Endothelial cell of umbilical vein (primary cell): ENCODE data around the gene OTUD5. TPM values are rescaled to one million over a fixed set of nuclear protein-coding genes. Genes with fewer than 3 reads are reported as not detected.

ENCODE experiments used
- BruUV-seq: library from RNA; stranded (reverse); fragments of 400-500 nt; replicated peaks from 2 replicates; lab custom pipeline; 2021; lab: Mats Ljungman, UMichigan
- CTCF ChIA-PET: fragments of 300-600, 350-600 bp; sonication (Branson Sonifier 250); formaldehyde crosslinking; loops from one replicate; lab custom pipeline; 2021; ENCODE audit warnings: antibody characterized with exemption, inconsistent platforms; lab: Charles Lee
- POLR2A ChIA-PET: fragments of 300-600, 350-600 bp; sonication (Branson Sonifier 250); formaldehyde crosslinking; loops from one replicate; lab custom pipeline; 2021; ENCODE audit warnings: antibody characterized with exemption, inconsistent platforms; lab: Charles Lee
- DNase-seq: peaks from one replicate; pipeline ENCODE4 v3.0.0-alpha.2; 2011; ENCODE audit warnings: low read depth, low spot score
- FAIRE-seq: peaks from 2 replicates; lab custom pipeline; 2011; peaks lifted over from hg19 to GRCh38; lab: Jason Lieb, UNC
- H2AFZ ChIP-seq: 2 replicates; pipeline ENCODE4 v1.6.0; 2012; ENCODE audit warnings: low read depth, low read length, control low read depth, inconsistent platforms
- H3K27ac ChIP-seq: 2 replicates; pipeline ENCODE4 v1.5.1; 2011; ENCODE audit warnings: low read depth, mild to moderate bottlenecking, control low read depth, low read length, moderate library complexity; ENCODE audit not compliant: insufficient read depth
- H3K27me3 ChIP-seq, 2 experiments: 2 replicates each; pipeline versions ENCODE4 v1.6.0 to v1.6.1; 2011; ENCODE audit warnings: low read length in 2 of 2, mixed read lengths in 1 of 2; ENCODE audit not compliant: control insufficient read depth in 2 of 2, insufficient read depth in 2 of 2
- H3K36me3 ChIP-seq, 2 experiments: 2 replicates in 1 of 2; 3 replicates in 1 of 2; pipeline ENCODE4 v1.5.1; 2011; ENCODE audit warnings: low read length in 2 of 2, mild to moderate bottlenecking in 1 of 2, moderate library complexity in 1 of 2; ENCODE audit not compliant: control insufficient read depth in 2 of 2, insufficient read depth in 2 of 2; ENCODE audit errors: extremely low read depth in 1 of 2
- H3K4me1 ChIP-seq: 3 replicates; pipeline ENCODE4 v1.5.1; 2011; ENCODE audit warnings: mild to moderate bottlenecking, low read length; ENCODE audit not compliant: control insufficient read depth, insufficient read depth; ENCODE audit errors: extremely low read depth
- H3K4me2 ChIP-seq: 2 replicates; pipeline ENCODE4 v1.6.1; 2011; ENCODE audit warnings: low read length, control low read depth, mixed read lengths; ENCODE audit not compliant: insufficient read depth
- H3K4me3 ChIP-seq, 3 experiments: fragments of 200-600 bp in 1 of 3; sonication (generic), shearing (Covaris generic) in 1 of 3; replicated peaks in 1 of 3; 2 replicates each; pipeline ENCODE4 v1.5.1; 2011 to 2016; ENCODE audit warnings: control low read depth in 3 of 3, low read length in 3 of 3, mild to moderate bottlenecking in 2 of 3, inconsistent platforms in 1 of 3, low read depth in 1 of 3, moderate library complexity in 1 of 3; ENCODE audit not compliant: insufficient read depth in 1 of 3
- H3K79me2 ChIP-seq: 2 replicates; pipeline ENCODE4 v1.6.0; 2012; ENCODE audit warnings: low read length, inconsistent platforms; ENCODE audit not compliant: control insufficient read depth, insufficient read depth
- H3K9ac ChIP-seq: replicated peaks from 2 replicates; pipeline ENCODE3; 2011; ENCODE audit warnings: low read length, control low read depth; ENCODE audit not compliant: insufficient read depth; ENCODE audit errors: extremely low read depth
- H3K9me1 ChIP-seq: replicated peaks from 3 replicates; pipeline ENCODE4 v1.6.0; 2011; ENCODE audit warnings: mild to moderate bottlenecking, low read length; ENCODE audit not compliant: control insufficient read depth, insufficient read depth; ENCODE audit errors: extremely low read depth
- H3K9me3 ChIP-seq: replicated peaks from 2 replicates; pipeline ENCODE4 v1.5.1; 2012; ENCODE audit warnings: low read length, inconsistent platforms; ENCODE audit not compliant: control insufficient read depth, insufficient read depth
- H4K20me1 ChIP-seq: replicated peaks from 2 replicates; pipeline ENCODE3; 2011; ENCODE audit warnings: mild to moderate bottlenecking, low read length; ENCODE audit not compliant: control insufficient read depth, insufficient read depth; ENCODE audit errors: extremely low read depth
- CTCF ChIP-seq, 2 donors: IDR thresholded peaks; 1 replicate in 1 of 2; 2 replicates in 1 of 2; pipeline ENCODE4 v1.5.1; 2011; ENCODE audit warnings: low read length in 2 of 2, mild to moderate bottlenecking in 2 of 2, moderate library complexity in 2 of 2, control low read depth in 1 of 2, inconsistent platforms in 1 of 2, low read depth in 1 of 2; ENCODE audit not compliant: insufficient read depth in 1 of 2; ENCODE audit errors: extremely low read depth in 1 of 2
- EZH2 ChIP-seq: IDR thresholded peaks from 2 replicates; pipeline ENCODE4 v1.6.1; 2012; ENCODE audit warnings: borderline replicate concordance, low read depth, mild to moderate bottlenecking, moderate library complexity, low read length, inconsistent platforms; ENCODE audit not compliant: severe bottlenecking
- FOS ChIP-seq: IDR thresholded peaks from 2 replicates; pipeline ENCODE4 v1.6.1; 2011; ENCODE audit warnings: mild to moderate bottlenecking, low read length, moderate library complexity, borderline replicate concordance; ENCODE audit not compliant: insufficient read depth
- GATA2 ChIP-seq: IDR thresholded peaks from 2 replicates; pipeline ENCODE4 v1.7.0; 2011; ENCODE audit warnings: low read depth, mild to moderate bottlenecking, moderate library complexity, mixed read lengths, low read length; ENCODE audit not compliant: insufficient read length, insufficient read depth
- JUN ChIP-seq: IDR thresholded peaks from 2 replicates; pipeline ENCODE4 v1.6.1; 2011; ENCODE audit warnings: borderline replicate concordance, low read depth; ENCODE audit not compliant: insufficient read length, insufficient read depth
- MAX ChIP-seq: IDR thresholded peaks from 2 replicates; pipeline ENCODE4 v1.6.1; 2011; ENCODE audit not compliant: insufficient read depth, insufficient read length
- MYC ChIP-seq: IDR thresholded peaks from one replicate; pipeline ENCODE4 v1.6.1; 2011; ENCODE audit warnings: mild to moderate bottlenecking, low read depth, low read length
- POLR2AphosphoS5 ChIP-seq: IDR thresholded peaks from 2 replicates; pipeline ENCODE4 v1.6.1; 2012; ENCODE audit warnings: low read depth, mild to moderate bottlenecking, control low read depth, low read length, moderate library complexity; ENCODE audit not compliant: insufficient read depth
- dilution Hi-C: fragments of 300-500 bp; cut with MboI; formaldehyde crosslinking; loops from one replicate; pipeline ENCODE4 v1.15.0; 2019; ENCODE audit warnings: low sequenced_read_pairs; ENCODE audit not compliant: extremely low pct_ligation_motif_present
- intact Hi-C: fragments of 100-400 bp; cut with micrococcal nuclease; formaldehyde crosslinking; loops from one replicate; pipeline ENCODE4 v1.10.0; 2022
- polyA plus RNA-seq, 4 experiments: library from polyadenylated mRNA; depleted of rRNA in 3 of 4; stranded (reverse) in 3 of 4; unstranded in 1 of 4; fragments of >200 nt; gene quantifications; 2 replicates each; pipeline versions ENCODE4 v1.2.1 to v1.2.3, GENCODE V29; 2011 to 2012; ENCODE audit warnings: missing spikeins in 1 of 4
- total RNA-seq: library from RNA; stranded (reverse); gene quantifications from 2 replicates; pipeline ENCODE4 v1.2.3, GENCODE V29; 2021

The OTUD5 gene
- total and polyA plus RNA-seq, 2 donors (not counting 3 experiments of a cell fraction or from before 2014, with no cell fraction given) = 44.3 to 44.6 TPM

GRCh38 chrX:48897157-48897624 is 60.2 kb downstream of the OTUD5 start:
- Histone ChIP-seq H3K4me1 (peaks cover 6% of the 10 kb centered on the region), H4K20me1 (no peaks in the 10 kb centered on the region), H3K4me3 (peak overlapping the region; percentile 14 to 65 (median 51)), H3K27me3 (no peaks in the 10 kb centered on the region), H3K9me1 (no peaks in the 10 kb centered on the region), H3K79me2 (peaks cover 19% of the 10 kb centered on the region), H3K9me3 (no peaks in the 10 kb centered on the region), H3K27ac (peak overlapping the region; percentile 69), H3K4me2 (peak overlapping the region; percentile 80), H3K9ac (peak overlapping the region; percentile 89), H3K36me3 (peaks cover 0 to 3% of the 10 kb centered on the region in 2 experiments), H2AFZ (no peak overlapping the region)
- CTCF ChIA-PET = interaction anchor here (0.7 to 1.6 kb wide), 3 partner anchors 14 to 249 kb away, joined by 3 to 6 read pairs (median 4); partner anchors contain the start of gene SLC35A2
- DNase-seq (peak; percentile 76), FAIRE-seq (no peak)
- POLR2A ChIA-PET = interaction anchor here (0.6 kb wide), 2 partner anchors 160 to 319 kb away, joined by 3 read pairs; no protein-coding TSS in a partner anchor
- TF ChIP-seq POLR2AphosphoS5 (peak; percentile 18), MAX (no peak), JUN (no peak), FOS (no peak)
- intact Hi-C loops = loop anchor here (1.0 to 10.0 kb wide), 4 partner anchors 14 to 368 kb away; partner anchors contain the start of genes FOXP3, PPP1R3F, SLC35A2 and SUV39H1
- dilution Hi-C loops = no loop called here
- BruUV-seq = TSS peak; percentile 37

- peaks cover 19% of the 10 kb centered on the region for H3K79me2 ChIP-seq
- H4K20me1 ChIP-seq = no peaks in the 10 kb centered on the region
- dilution Hi-C loops (no loop called here), intact Hi-C loops (loop anchor here (1.0 to 10.0 kb wide), 4 partner anchors 14 to 368 kb away; partner anchors contain the start of genes FOXP3, PPP1R3F, SLC35A2 and SUV39H1)
- POLR2A ChIA-PET = no interaction called here
- no peak overlapping the region for H2AFZ ChIP-seq
- H3K9ac ChIP-seq = peak overlapping the region; percentile 89
- H3K9me1 ChIP-seq = no peaks in the 10 kb centered on the region
- BruUV-seq = no TSS peak
- CTCF ChIA-PET = interaction anchor here (0.7 kb wide), 1 partner anchor 248 kb away, joined by 3 read pairs; no protein-coding TSS in a partner anchor
- peak overlapping the region in 2 of 3 experiments; percentile 51 to 65 for H3K4me3 ChIP-seq
- no peaks in the 10 kb centered on the region for H3K27me3 ChIP-seq
- H3K9me3 ChIP-seq = no peaks in the 10 kb centered on the region
- no peak for TF ChIP-seq POLR2AphosphoS5
- TF ChIP-seq JUN = no peak
- TF ChIP-seq FOS = no peak
- TF ChIP-seq GATA2 = no peak
- no peak for TF ChIP-seq EZH2
- TF ChIP-seq CTCF (IDR thresholded peaks at IDR 0.05; ENCODE audit: extremely low read depth in 1 of 2, insufficient read depth in 1 of 2, low read depth in 1 of 2, low read length in 2 of 2) = no peak
- TF ChIP-seq MAX = no peak
- TF ChIP-seq MYC = no peak
- peak overlapping the region; percentile 80 for H3K4me2 ChIP-seq
- FAIRE-seq = no peak
- H3K4me1 ChIP-seq = peaks cover 10% of the 10 kb centered on the region
- no peaks in the 10 kb centered on the region for H3K36me3 ChIP-seq
- DNase-seq = no peak
- peak overlapping the region; percentile 69 for H3K27ac ChIP-seq
Observed at GRCh38 chrX:48896611-48897011, 60.8 kb downstream of the OTUD5 start.
